Measurements from ENCODE around the gene NOA1. TPM values are rescaled to one million over a fixed set of nuclear protein-coding genes. Genes with fewer than 3 reads are reported as not detected.

Gene NOA1
- polyA plus RNA-seq (2011; rRNA removed) (15.5 and 15.9 TPM in 2 replicates), polyA minus RNA-seq (2011; rRNA and poly(A)+ RNA removed) (6.9 and 7.4 TPM in 2 replicates)

DNA sequence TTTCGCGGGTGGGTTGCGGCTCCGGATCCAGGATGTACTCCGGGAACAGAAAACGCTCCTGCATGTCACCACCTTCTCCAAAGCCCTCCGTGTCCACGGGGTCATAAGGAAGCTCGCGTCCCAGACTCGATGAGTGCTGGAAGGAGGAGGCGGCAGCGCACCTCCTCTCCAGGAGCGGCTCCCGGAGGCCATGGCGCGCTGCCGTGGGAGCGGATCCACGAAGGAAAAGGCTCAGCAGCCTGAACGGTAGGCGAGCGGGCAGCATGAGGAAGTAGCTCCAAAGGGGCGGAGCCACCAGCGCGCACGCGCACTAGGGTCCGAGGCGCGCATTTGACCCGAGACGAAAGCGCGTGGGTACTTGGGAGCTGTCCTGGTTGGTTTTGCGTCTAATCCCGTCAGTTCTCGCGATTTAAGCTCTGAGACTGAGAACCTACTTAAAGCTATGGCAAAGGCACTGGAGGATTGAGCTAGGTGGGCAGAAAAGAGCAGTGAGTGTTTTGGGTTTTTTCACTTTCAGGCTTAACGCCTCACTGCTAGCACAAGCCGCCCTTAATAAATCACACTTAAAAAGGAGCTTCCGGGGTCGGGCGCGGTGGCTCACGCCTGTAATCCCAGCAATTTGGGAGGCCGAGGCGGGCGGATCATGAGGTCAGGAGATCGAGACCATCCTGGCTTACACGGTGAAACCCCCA lies at the start of gene NOA1:
Gene NOA1 (minus strand): TSS at position 286 of the 692 bp plus-strand sequence. CDS start 21 bp downstream, at position 265.
- Histone ChIP-seq H3K36me3 (ENCODE audit: control insufficient read depth, insufficient read depth, low read length) (peaks cover 5% of the 10 kb centered on the region), H3K27me3 (ENCODE audit: control insufficient read depth, insufficient read depth, low read length) (no peaks in the 10 kb centered on the region), H3K4me3 (ENCODE audit: low read depth, low read length) (peak within 1 kb of the TSS; percentile 86)
- TF ChIP-seq CTCF (IDR thresholded peaks at IDR 0.05; ENCODE audit: insufficient read depth, low read depth, low read length) = no peak; the same call in 1 of the 2 replicates
- ChIA-PET POLR2A (interaction anchor here (0.6 to 1.1 kb wide), 3 partner anchors 29 to 142 kb away, joined by 3 to 4 read pairs (median 3); no protein-coding TSS in a partner anchor), CTCF (interaction anchor here (0.8 to 2.4 kb wide), 4 partner anchors 13 to 186 kb away, joined by 3 to 11 read pairs (median 5); no protein-coding TSS in a partner anchor)
- peak; percentile 97 for DNase-seq (ENCODE audit: low read depth)

DNA sequence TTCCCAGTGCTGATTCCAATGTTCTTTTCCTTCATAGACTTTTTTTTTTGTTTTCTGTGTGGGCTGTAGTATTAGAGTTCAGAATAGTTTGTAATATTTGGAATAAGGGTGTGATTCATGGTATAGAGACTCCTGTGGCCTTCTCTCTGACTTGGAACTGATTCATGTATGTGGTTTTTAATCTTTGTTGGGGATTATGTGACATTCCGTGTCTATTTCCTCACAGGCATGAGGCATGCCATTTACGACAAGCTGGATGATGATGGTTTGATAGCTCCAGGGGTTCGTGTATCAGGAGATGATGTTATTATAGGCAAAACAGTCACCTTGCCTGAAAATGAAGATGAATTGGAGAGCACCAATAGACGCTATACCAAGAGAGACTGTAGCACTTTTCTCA lies 45.7 kb upstream of the NOA1 start:
- Histone ChIP-seq H3K27me3 (ENCODE audit: control insufficient read depth, insufficient read depth, low read length) (no peaks in the 10 kb centered on the region), H3K36me3 (ENCODE audit: control insufficient read depth, insufficient read depth, low read length) (peaks cover 8% of the 10 kb centered on the region), H3K4me3 (ENCODE audit: low read depth, low read length) (no peak overlapping the region)
- POLR2A ChIA-PET = no interaction called here
- TF ChIP-seq CTCF (IDR thresholded peaks at IDR 0.05; ENCODE audit: insufficient read depth, low read depth, low read length) = no peak
- CTCF ChIA-PET = interaction anchor here (0.6 to 2.8 kb wide), 3 partner anchors 78 to 141 kb away, joined by 3 to 9 read pairs (median 3); no protein-coding TSS in a partner anchor
- DNase-seq (ENCODE audit: low read depth) = peak; percentile 57

GRCh38 chr4:57020467-57021101 lies 43.2 kb upstream of the NOA1 start:
- no peak for TF ChIP-seq CTCF (IDR thresholded peaks at IDR 0.05; ENCODE audit: insufficient read depth, low read depth, low read length)
- CTCF ChIA-PET = no interaction called here
- POLR2A ChIA-PET = interaction anchor here (0.8 kb wide), 1 partner anchor 112 kb away, joined by 5 read pairs; no protein-coding TSS in a partner anchor

DNA sequence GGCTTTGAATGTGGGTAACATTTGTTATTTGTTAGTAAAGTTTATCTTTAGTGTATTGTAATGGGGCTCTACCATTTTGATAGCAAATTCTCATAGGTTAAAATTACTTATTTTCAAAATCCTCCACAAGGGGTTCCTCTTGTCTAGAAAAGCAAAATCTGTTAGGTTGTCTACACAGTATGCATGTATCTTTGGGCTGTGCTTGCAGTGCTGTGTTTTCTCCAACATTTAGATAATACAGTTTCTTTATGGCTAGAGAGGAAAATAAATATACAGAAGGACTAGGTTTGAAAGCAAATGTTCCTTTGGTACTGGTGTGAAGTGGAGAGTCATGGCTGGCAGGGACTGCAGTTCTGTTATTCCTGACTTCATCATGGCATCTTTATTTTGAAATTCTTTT lies 41.6 kb upstream of the NOA1 start:
- Histone ChIP-seq H3K4me3 (ENCODE audit: low read depth, low read length) (no peak overlapping the region), H3K36me3 (ENCODE audit: control insufficient read depth, insufficient read depth, low read length) (peaks cover 10% of the 10 kb centered on the region), H3K27me3 (ENCODE audit: control insufficient read depth, insufficient read depth, low read length) (no peaks in the 10 kb centered on the region)
- CTCF ChIA-PET = interaction anchor here (1.5 kb wide), 1 partner anchor 144 kb away, joined by 4 read pairs; no protein-coding TSS in a partner anchor
- TF ChIP-seq CTCF (IDR thresholded peaks at IDR 0.05; ENCODE audit: insufficient read depth, low read depth, low read length) = no peak
- no peak for DNase-seq (ENCODE audit: low read depth)
- POLR2A ChIA-PET = no interaction called here

More at GRCh38 chr4:57020467-57021101, 43.2 kb upstream of the NOA1 start:
- no peaks in the 10 kb centered on the region for H3K27me3 ChIP-seq (ENCODE audit: control insufficient read depth, insufficient read depth, low read length)
- H3K36me3 ChIP-seq (ENCODE audit: control insufficient read depth, insufficient read depth, low read length) = peaks cover 11% of the 10 kb centered on the region
- H3K4me3 ChIP-seq (ENCODE audit: low read depth, low read length) = no peak overlapping the region
- DNase-seq (ENCODE audit: low read depth) = peak; percentile 21

- no peak for DNase-seq (ENCODE audit: low read depth)
- CTCF ChIA-PET = no interaction called here
- POLR2A ChIA-PET = no interaction called here
- Histone ChIP-seq H3K27me3 (ENCODE audit: control insufficient read depth, insufficient read depth, low read length) (no peaks in the 10 kb centered on the region), H3K4me3 (ENCODE audit: low read depth, low read length) (no peak overlapping the region), H3K36me3 (ENCODE audit: control insufficient read depth, insufficient read depth, low read length) (peaks cover 17% of the 10 kb centered on the region)
- TF ChIP-seq CTCF (IDR thresholded peaks at IDR 0.05; ENCODE audit: insufficient read depth, low read depth, low read length) = no peak
Observed at GRCh38 chr4:57013543-57014120, 36.2 kb upstream of the NOA1 start.
